ENCODE data around the gene TBX4. TPM values are rescaled to one million over a fixed set of nuclear protein-coding genes. Genes with fewer than 3 reads are reported as not detected.

The TBX4 gene
- total RNA-seq, 1 experiment from 2014 or later = not detected

- no peaks in the 10 kb centered on the region for H3K27me3 ChIP-seq (ENCODE audit: insufficient read depth, low read depth)
- no peak overlapping the region for H3K4me3 ChIP-seq
- BruUV-seq (replicated peaks) = no TSS peak
- H3K9me3 ChIP-seq (ENCODE audit: insufficient read depth, low read depth) = no peaks in the 10 kb centered on the region
- intact Hi-C loops (cut with micrococcal nuclease; ENCODE audit: unreplicated experiment) = no loop called here
- TF ChIP-seq EZH2 (IDR thresholded peaks at IDR 0.05; ENCODE audit: low read depth) = no peak
- no peak for TF ChIP-seq CTCF (conservative IDR thresholded peaks at IDR 0.05)
- no peak overlapping the region for H3K27ac ChIP-seq
- no peaks in the 10 kb centered on the region; the same call in 1 of the 2 replicates for H3F3A ChIP-seq (ENCODE audit: insufficient read depth, low read depth)
- no peaks in the 10 kb centered on the region for H3K4me1 ChIP-seq (replicated peaks; ENCODE audit: insufficient read depth)
- POLR2A ChIA-PET (ENCODE audit: unreplicated experiment) = no interaction called here
- H4K20me1 ChIP-seq (ENCODE audit: insufficient read depth) = no peaks in the 10 kb centered on the region
- no peak overlapping the region for H2AFZ ChIP-seq
- CTCF ChIA-PET = no interaction called here
- H3K4me2 ChIP-seq = no peak overlapping the region
- no peaks in the 10 kb centered on the region for H3K79me2 ChIP-seq (ENCODE audit: low read depth)
- H3K9me2 ChIP-seq (ENCODE audit: insufficient read depth) = no peaks in the 10 kb centered on the region
- no peak for DNase-seq
- H3K36me3 ChIP-seq (ENCODE audit: low read depth) = no peaks in the 10 kb centered on the region
Measured at GRCh38 chr17:61476476-61477203, 24.4 kb downstream of the TBX4 start.

- no peak overlapping the region for H3K4me3 ChIP-seq
- BruUV-seq (replicated peaks) = no TSS peak
- H3K36me3 ChIP-seq (ENCODE audit: low read depth) = no peaks in the 10 kb centered on the region
- no peaks in the 10 kb centered on the region for H4K20me1 ChIP-seq (ENCODE audit: insufficient read depth)
- no peaks in the 10 kb centered on the region for H3F3A ChIP-seq (ENCODE audit: insufficient read depth, low read depth)
- no peaks in the 10 kb centered on the region for H3K4me1 ChIP-seq (replicated peaks; ENCODE audit: insufficient read depth)
- DNase-seq = no peak
- no peak overlapping the region for H2AFZ ChIP-seq
- no peak for TF ChIP-seq CTCF (conservative IDR thresholded peaks at IDR 0.05)
- no peaks in the 10 kb centered on the region for H3K9me3 ChIP-seq (ENCODE audit: insufficient read depth, low read depth)
- ChIA-PET POLR2A (ENCODE audit: unreplicated experiment) (interaction anchor here (0.7 kb wide), 1 partner anchor 685 kb away, joined by 5 read pairs; no protein-coding TSS in a partner anchor), CTCF (interaction anchor here (0.5 kb wide), 1 partner anchor 64 kb away, joined by 4 read pairs; no protein-coding TSS in a partner anchor)
- no peak overlapping the region for H3K27ac ChIP-seq
- H3K79me2 ChIP-seq (ENCODE audit: low read depth) = no peaks in the 10 kb centered on the region
- no peaks in the 10 kb centered on the region for H3K27me3 ChIP-seq (ENCODE audit: insufficient read depth, low read depth)
- no peaks in the 10 kb centered on the region for H3K9me2 ChIP-seq (ENCODE audit: insufficient read depth)
- intact Hi-C loops (cut with micrococcal nuclease; ENCODE audit: unreplicated experiment) = no loop called here
- H3K4me2 ChIP-seq = no peak overlapping the region
Measured at GRCh38 chr17:61477204-61477834, 25.1 kb downstream of the TBX4 start.

DNA sequence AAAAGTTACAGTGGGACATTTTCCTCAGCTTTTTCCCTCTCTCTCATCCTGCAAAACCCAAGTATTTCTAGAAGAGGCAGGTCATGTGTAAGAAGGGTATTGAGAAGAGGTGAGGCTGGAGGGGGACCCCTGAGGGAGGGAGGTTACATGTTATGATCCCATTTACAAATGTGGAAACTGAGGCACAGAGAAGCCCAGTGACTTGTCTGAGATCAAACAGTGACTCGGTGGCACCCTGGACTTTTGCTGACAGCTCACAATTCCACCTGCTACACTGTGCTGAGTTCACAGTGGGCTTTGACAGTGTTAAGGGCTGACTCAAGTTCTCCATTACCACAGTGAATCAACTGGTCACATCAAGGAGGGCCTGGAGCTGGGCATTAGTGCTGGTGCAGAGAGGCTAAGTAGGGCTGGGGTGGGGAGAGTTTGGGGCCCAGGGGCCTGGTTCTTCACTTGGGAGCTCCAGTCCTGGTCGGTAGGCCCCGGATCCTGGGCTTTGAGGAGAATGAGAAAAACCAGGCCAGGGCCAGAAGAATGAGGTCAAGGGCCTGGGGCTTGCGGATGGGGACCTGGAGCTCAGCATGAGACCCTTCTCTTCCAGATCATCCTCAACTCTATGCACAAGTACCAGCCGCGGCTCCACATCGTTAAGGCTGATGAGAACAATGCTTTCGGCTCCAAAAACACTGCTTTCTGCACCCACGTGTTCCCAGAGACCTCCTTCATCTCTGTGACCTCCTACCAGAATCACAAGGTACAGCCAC lies 26.0 kb downstream of the TBX4 start:
- H2AFZ ChIP-seq = no peak overlapping the region
- CTCF ChIA-PET = interaction anchor here (0.5 kb wide), 1 partner anchor 64 kb away, joined by 4 read pairs; no protein-coding TSS in a partner anchor
- intact Hi-C loops (cut with micrococcal nuclease; ENCODE audit: unreplicated experiment) = no loop called here

More for the DNA sequence above, 26.0 kb downstream of the TBX4 start:
- H3K4me2 ChIP-seq = no peak overlapping the region
- no peaks in the 10 kb centered on the region for H3F3A ChIP-seq (ENCODE audit: insufficient read depth, low read depth)
- H3K27ac ChIP-seq = no peak overlapping the region
- POLR2A ChIA-PET (ENCODE audit: unreplicated experiment) = no interaction called here
- BruUV-seq (replicated peaks) = no TSS peak
- H3K4me3 ChIP-seq = no peak overlapping the region
- no peak for DNase-seq
- no peak for TF ChIP-seq EZH2 (IDR thresholded peaks at IDR 0.05; ENCODE audit: low read depth)
- TF ChIP-seq CTCF (conservative IDR thresholded peaks at IDR 0.05) = no peak
- no peaks in the 10 kb centered on the region for H3K4me1 ChIP-seq (replicated peaks; ENCODE audit: insufficient read depth)
- no peaks in the 10 kb centered on the region for H3K79me2 ChIP-seq (ENCODE audit: low read depth)
- no peaks in the 10 kb centered on the region for H3K36me3 ChIP-seq (ENCODE audit: low read depth)
- H3K9me2 ChIP-seq (ENCODE audit: insufficient read depth) = no peaks in the 10 kb centered on the region
- H3K27me3 ChIP-seq (ENCODE audit: insufficient read depth, low read depth) = no peaks in the 10 kb centered on the region
- H3K9me3 ChIP-seq (ENCODE audit: insufficient read depth, low read depth) = no peaks in the 10 kb centered on the region
- H4K20me1 ChIP-seq (ENCODE audit: insufficient read depth) = no peaks in the 10 kb centered on the region

All from PC-9 (cell line).